Panc1 (cell line): Measurements from ENCODE around the gene GLT1D1. TPM values are rescaled to one million over a fixed set of nuclear protein-coding genes. Genes with fewer than 3 reads are reported as not detected.

ENCODE experiments used
- ATAC-seq: fragments of 200-7000 bp; cut with Tn5 transposase; 2 replicates; pipeline ENCODE4 v1.9.1; 2020; ENCODE audit warnings: mild to moderate bottlenecking, moderate library complexity
- BruUV-seq: library from RNA; stranded (reverse); fragments of 400-500 nt; replicated peaks from 2 replicates; lab custom pipeline; 2021; lab: Mats Ljungman, UMichigan
- CTCF ChIA-PET: fragments of 300-600 bp; sonication (Branson Sonifier 250); formaldehyde crosslinking; loops from one replicate; lab custom pipeline; 2022; ENCODE audit warnings: antibody characterized with exemption; lab: Charles Lee
- POLR2A ChIA-PET: fragments of 300-600 bp; sonication (Branson Sonifier 250); formaldehyde crosslinking; loops from one replicate; lab custom pipeline; 2022; ENCODE audit warnings: antibody characterized with exemption; lab: Charles Lee
- DNase-seq: peaks from one replicate; pipeline ENCODE4 v3.0.0-alpha.2; 2010; ENCODE audit warnings: low read depth, low spot score
- H3K27ac ChIP-seq: 2 replicates; pipeline ENCODE4 v1.5.1; 2011; ENCODE audit warnings: mild to moderate bottlenecking, low read length, inconsistent platforms
- H3K27me3 ChIP-seq: fragments of 200-500 bp; sonication (Bioruptor generic); 2 replicates; pipeline ENCODE4 v1.6.0; 2014; ENCODE audit warnings: low read length, inconsistent platforms; ENCODE audit not compliant: control insufficient read depth, insufficient read depth
- H3K36me3 ChIP-seq: fragments of 200-500 bp; sonication (Bioruptor generic); 2 replicates; pipeline ENCODE4 v1.5.1; 2014; ENCODE audit warnings: inconsistent platforms, mild to moderate bottlenecking, low read length, moderate library complexity; ENCODE audit not compliant: control insufficient read depth, insufficient read depth
- H3K4me1 ChIP-seq: 2 replicates; pipeline ENCODE4 v1.5.1; 2011; ENCODE audit warnings: inconsistent platforms, mild to moderate bottlenecking, low read length, moderate library complexity; ENCODE audit not compliant: control insufficient read depth, insufficient read depth
- H3K4me3 ChIP-seq, 2 experiments: 2 replicates each; pipeline ENCODE4 v1.5.1; 2011 to 2012; ENCODE audit warnings: low read depth in 2 of 2, low read length in 2 of 2, mild to moderate bottlenecking in 2 of 2, inconsistent platforms in 1 of 2, moderate library complexity in 1 of 2
- H3K9me3 ChIP-seq: fragments of 200-500 bp; sonication (Bioruptor generic); 2 replicates; pipeline ENCODE4 v1.5.1; 2014; ENCODE audit warnings: low read depth, mild to moderate bottlenecking, inconsistent platforms, low read length, moderate library complexity; ENCODE audit not compliant: control insufficient read depth, insufficient read depth
- CTCF ChIP-seq: fragments of 450-650 bp; IDR thresholded peaks from 2 replicates; pipeline ENCODE4 v1.5.1; 2017; ENCODE audit warnings: mild to moderate bottlenecking
- POLR2AphosphoS5 ChIP-seq: IDR thresholded peaks from 2 replicates; pipeline ENCODE4 v1.6.1; 2012; ENCODE audit warnings: mild to moderate bottlenecking, low read depth, low read length, moderate library complexity
- REST ChIP-seq, 2 experiments: IDR thresholded peaks; 2 replicates each; pipeline ENCODE4 v1.6.1; 2011 to 2012; ENCODE audit warnings: low read depth in 2 of 2, control low read depth in 1 of 2, low read length in 1 of 2, mild to moderate bottlenecking in 1 of 2, moderate library complexity in 1 of 2; ENCODE audit not compliant: insufficient read depth in 1 of 2
- SIN3A ChIP-seq: IDR thresholded peaks from 2 replicates; pipeline ENCODE4 v1.6.1; 2012; ENCODE audit warnings: low read depth, mild to moderate bottlenecking, low read length, moderate library complexity, borderline replicate concordance; ENCODE audit not compliant: insufficient read depth
- TCF7L2 ChIP-seq: IDR thresholded peaks from 2 replicates; pipeline ENCODE4 v1.6.1; 2011; ENCODE audit warnings: mild to moderate bottlenecking, low read depth, low read length, inconsistent platforms
- in situ Hi-C: cut with HindIII; loops from 2 replicates; pipeline ENCODE4 v1.10.0; 2016; ENCODE audit warnings: low sequenced_read_pairs, low pct_unique_long_range_greater_than_20kb
- intact Hi-C: fragments of 100-400 bp; cut with micrococcal nuclease; formaldehyde crosslinking; loops from one replicate; pipeline ENCODE4 v1.10.0; 2022; ENCODE audit not compliant: unreplicated experiment
- total RNA-seq: library from RNA; stranded (reverse); gene quantifications from one replicate; pipeline ENCODE4 v1.2.1, GENCODE V29; 2021; ENCODE audit not compliant: unreplicated experiment

Gene GLT1D1
- total RNA-seq, 1 experiment from 2014 or later = not detected

GRCh38 chr12:128989287-128989686 is 136.0 kb downstream of the GLT1D1 start:
- ATAC-seq (no peak), DNase-seq (no peak)
- TF ChIP-seq REST (IDR thresholded peaks at IDR 0.05; ENCODE audit: insufficient read depth in 1 of 2, low read depth in 2 of 2, low read length in 1 of 2) = no peak
- TF ChIP-seq TCF7L2 = no peak
- no peak for TF ChIP-seq POLR2AphosphoS5
- TF ChIP-seq CTCF = no peak
- TF ChIP-seq SIN3A = no peak
- Histone ChIP-seq H3K4me3 (no peak overlapping the region), H3K27me3 (no peaks in the 10 kb centered on the region), H3K27ac (no peak overlapping the region), H3K4me1 (no peaks in the 10 kb centered on the region), H3K9me3 (no peaks in the 10 kb centered on the region), H3K36me3 (no peaks in the 10 kb centered on the region)
- in situ Hi-C loops = no loop called here
- no TSS peak for BruUV-seq
- CTCF ChIA-PET = no interaction called here
- intact Hi-C loops = no loop called here
- POLR2A ChIA-PET = no interaction called here

- H3K4me3 ChIP-seq = no peak overlapping the region
- no peak for DNase-seq
- H3K27me3 ChIP-seq = no peaks in the 10 kb centered on the region
- in situ Hi-C loops (no loop called here), intact Hi-C loops (no loop called here)
- POLR2A ChIA-PET = no interaction called here
- no peaks in the 10 kb centered on the region for H3K4me1 ChIP-seq
- CTCF ChIA-PET = no interaction called here
- no peak for TF ChIP-seq POLR2AphosphoS5
- TF ChIP-seq REST (IDR thresholded peaks at IDR 0.05; ENCODE audit: insufficient read depth in 1 of 2, low read depth in 2 of 2, low read length in 1 of 2) = no peak
- TF ChIP-seq TCF7L2 = no peak
- no peak for TF ChIP-seq SIN3A
- TF ChIP-seq CTCF = no peak
- ATAC-seq = no peak
- H3K36me3 ChIP-seq = no peaks in the 10 kb centered on the region
- no TSS peak for BruUV-seq
- H3K27ac ChIP-seq = no peak overlapping the region
- H3K9me3 ChIP-seq = no peaks in the 10 kb centered on the region
Measured at GRCh38 chr12:128991716-128992115, 138.4 kb downstream of the GLT1D1 start.
